Transverse colon (tissue), 4 donors: ENCODE results near the gene IKZF2. TPM values are rescaled to one million over a fixed set of nuclear protein-coding genes. Genes with fewer than 3 reads are reported as not detected.

Experiments
- DNase-seq: peaks from one replicate; pipeline ENCODE4 v3.0.0-alpha.2; 2019
- H3K27ac ChIP-seq, 4 donors: fragments of 200-600 bp; sonication (generic); 2 replicates each; pipeline ENCODE4 v1.5.1; 2016 to 2018; ENCODE audit warnings: inconsistent platforms in 4 of 4
- H3K27me3 ChIP-seq: fragments of 200-600 bp; sonication (generic); 2 replicates; pipeline ENCODE4 v1.5.1; 2017; ENCODE audit warnings: inconsistent platforms
- H3K36me3 ChIP-seq, 4 donors: fragments of 200-600 bp; sonication (generic); 2 replicates each; pipeline ENCODE4 v1.5.1; 2017 to 2019; ENCODE audit warnings: inconsistent platforms in 4 of 4
- H3K4me1 ChIP-seq, 4 donors: fragments of 200-600 bp; sonication (generic); 2 replicates each; pipeline ENCODE4 v1.5.1; 2017 to 2020; ENCODE audit warnings: inconsistent platforms in 4 of 4
- H3K4me3 ChIP-seq, 4 donors: fragments of 200-600 bp; sonication (generic); 1 replicate in 1 of 4; 2 replicates in 3 of 4; pipeline versions ENCODE4 v1.5.1 to v1.6.1; 2017 to 2019; ENCODE audit warnings: inconsistent platforms in 4 of 4
- H3K9me3 ChIP-seq, 2 donors: fragments of 200-600 bp; sonication (generic); 2 replicates each; pipeline ENCODE4 v1.5.1; 2017 to 2019; ENCODE audit warnings: inconsistent platforms in 2 of 2
- EP300 ChIP-seq: sonication (generic); formaldehyde crosslinking; IDR thresholded peaks from one replicate; pipeline ENCODE4 v1.6.1; 2017; ENCODE audit warnings: antibody characterized with exemption, low read depth
- POLR2A ChIP-seq: fragments of 450-650 bp; IDR thresholded peaks from one replicate; pipeline ENCODE4 v1.6.1; 2016; ENCODE audit warnings: antibody characterized with exemption, mild to moderate bottlenecking, moderate library complexity
- POLR2AphosphoS5 ChIP-seq, 3 donors: sonication (generic); formaldehyde crosslinking; IDR thresholded peaks; one replicate each; pipeline ENCODE4 v1.6.1; 2016; ENCODE audit warnings: antibody characterized with exemption in 3 of 3
- WGBS, 2 donors: methylation state at CpG; one replicate each; pipeline ENCODE4 v1.1.5; 2018; ENCODE audit warnings: low coverage in 1 of 2; 5-methylcytosine and 5-hydroxymethylcytosine counted together
- in situ Hi-C, 4 donors: fragments of 200-750 bp; cut with MboI; loops; one replicate each; pipeline versions ENCODE4 v1.15.0 to v1.15.1; 2017; ENCODE audit warnings: low sequenced_read_pairs in 3 of 4, low pct_ligation_motif_present in 1 of 4, low pct_unique_long_range_greater_than_20kb in 1 of 4
- intact Hi-C: fragments of 100-400 bp; cut with DNase I; formaldehyde crosslinking; loops from one replicate; pipeline ENCODE4 v1.15.1; 2023; ENCODE audit warnings: low total_unique reads
- total RNA-seq, 4 donors: library from RNA; depleted of rRNA; stranded (reverse); fragments of >200 nt; gene quantifications; one replicate each; pipeline ENCODE4 v1.1.0, GENCODE V29; 2016
- TF ChIP-seq, protein P1 (sequence below), 5 experiments: fragments of 200-600 bp in 3 of 5; fragments of 450-650 bp in 2 of 5; sonication (generic) in 3 of 5; IDR thresholded peaks; 1 replicate in 2 of 5; 2 replicates in 3 of 5; pipeline ENCODE4 v1.5.1; 2016 to 2017; ENCODE audit warnings: antibody characterized with exemption in 5 of 5, inconsistent platforms in 3 of 5, mild to moderate bottlenecking in 2 of 5, moderate library complexity in 1 of 5

IKZF2 gene
- total RNA-seq, 4 donors from 2014 or later: 1.8 to 15.6 (median 12.3) TPM

DNA sequence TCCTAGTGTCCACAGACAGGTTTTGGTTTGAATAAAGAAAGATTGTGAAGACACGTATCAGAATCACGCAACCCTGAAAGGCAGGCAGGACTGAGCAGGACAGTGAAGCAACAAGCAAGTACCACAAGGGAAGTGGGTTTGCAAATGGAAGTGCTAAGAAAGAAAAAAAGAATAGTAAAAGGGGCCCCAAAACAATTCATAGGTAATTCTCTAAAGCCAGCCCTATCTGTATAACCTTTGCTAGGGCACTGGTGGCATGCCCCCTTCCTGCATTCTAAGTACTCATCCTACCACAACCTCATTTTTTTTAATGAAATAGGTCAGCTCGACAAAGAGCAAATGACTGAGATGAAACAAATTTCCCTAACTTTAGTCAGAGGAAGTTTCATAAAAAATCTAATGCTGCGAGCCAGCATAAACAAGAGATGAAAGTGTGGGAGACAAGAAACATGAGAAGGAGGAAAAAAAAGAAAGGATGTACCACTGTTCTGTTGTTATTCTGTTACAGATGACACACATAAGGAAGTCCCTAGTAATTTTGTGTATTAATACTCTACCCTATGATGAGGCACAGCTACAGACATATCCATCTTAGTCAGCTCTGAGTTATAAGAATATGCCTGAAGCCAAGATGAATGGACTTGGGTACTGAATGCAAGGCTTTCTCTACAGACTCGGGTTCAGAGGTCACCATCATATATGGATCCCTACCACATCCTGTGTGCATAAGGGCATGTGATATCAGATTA, 32.2 kb downstream of the IKZF2 start:
- TF ChIP-seq POLR2AphosphoS5 (IDR thresholded peaks at IDR 0.05): no peak
- WGBS, 2 donors: 72 to 84% methylated on average over 5 of the region's 5 CpGs
- Histone ChIP-seq H3K4me3 (no peak overlapping the region), H3K36me3 (no peaks in the 10 kb centered on the region), H3K9me3 (no peaks in the 10 kb centered on the region), H3K27me3 (no peaks in the 10 kb centered on the region), H3K27ac (no peak overlapping the region), H3K4me1 (peaks cover 0 to 22% (median 8%) of the 10 kb centered on the region in 4 donors)
- no peak for DNase-seq
- intact Hi-C loops: no loop called here
- in situ Hi-C loops: no loop called here

DNA sequence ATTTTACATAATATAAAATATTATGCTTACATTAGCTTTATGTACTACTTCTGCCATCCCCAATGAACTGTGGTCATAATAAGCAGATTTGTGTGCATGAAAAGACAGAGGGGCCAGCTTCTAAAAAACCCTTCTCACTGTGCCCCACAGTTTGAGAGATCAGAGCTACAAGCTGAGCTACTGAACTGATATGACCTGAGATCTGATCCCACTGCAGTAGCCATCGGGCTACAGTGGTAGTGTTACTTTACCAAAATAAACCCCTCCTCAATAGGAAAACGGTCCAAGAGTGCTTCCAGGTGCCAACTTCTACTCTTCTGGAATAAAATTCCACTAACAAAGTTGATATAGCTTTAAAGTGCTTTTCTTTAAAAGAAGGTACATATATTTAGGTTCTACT, 43.1 kb downstream of the IKZF2 start:
- DNase-seq: no peak
- no peaks in the 10 kb centered on the region for H3K9me3 ChIP-seq
- no peak overlapping the region for H3K27ac ChIP-seq
- H3K27me3 ChIP-seq: no peaks in the 10 kb centered on the region
- in situ Hi-C loops (no loop called here), intact Hi-C loops (no loop called here)
- TF ChIP-seq POLR2A: no peak
- TF ChIP-seq EP300: no peak
- TF ChIP-seq, protein P1, sequence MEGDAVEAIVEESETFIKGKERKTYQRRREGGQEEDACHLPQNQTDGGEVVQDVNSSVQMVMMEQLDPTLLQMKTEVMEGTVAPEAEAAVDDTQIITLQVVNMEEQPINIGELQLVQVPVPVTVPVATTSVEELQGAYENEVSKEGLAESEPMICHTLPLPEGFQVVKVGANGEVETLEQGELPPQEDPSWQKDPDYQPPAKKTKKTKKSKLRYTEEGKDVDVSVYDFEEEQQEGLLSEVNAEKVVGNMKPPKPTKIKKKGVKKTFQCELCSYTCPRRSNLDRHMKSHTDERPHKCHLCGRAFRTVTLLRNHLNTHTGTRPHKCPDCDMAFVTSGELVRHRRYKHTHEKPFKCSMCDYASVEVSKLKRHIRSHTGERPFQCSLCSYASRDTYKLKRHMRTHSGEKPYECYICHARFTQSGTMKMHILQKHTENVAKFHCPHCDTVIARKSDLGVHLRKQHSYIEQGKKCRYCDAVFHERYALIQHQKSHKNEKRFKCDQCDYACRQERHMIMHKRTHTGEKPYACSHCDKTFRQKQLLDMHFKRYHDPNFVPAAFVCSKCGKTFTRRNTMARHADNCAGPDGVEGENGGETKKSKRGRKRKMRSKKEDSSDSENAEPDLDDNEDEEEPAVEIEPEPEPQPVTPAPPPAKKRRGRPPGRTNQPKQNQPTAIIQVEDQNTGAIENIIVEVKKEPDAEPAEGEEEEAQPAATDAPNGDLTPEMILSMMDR (IDR thresholded peaks at IDR 0.05): no peak
- no peak for TF ChIP-seq POLR2AphosphoS5 (IDR thresholded peaks at IDR 0.05)
- WGBS, 2 donors: 83 to 100% methylated on average over 2 of the region's 2 CpGs
- no peaks in the 10 kb centered on the region for H3K36me3 ChIP-seq
- H3K4me1 ChIP-seq: peaks cover 0 to 13% (median 6%) of the 10 kb centered on the region in 4 donors
- H3K4me3 ChIP-seq: no peak overlapping the region

DNA sequence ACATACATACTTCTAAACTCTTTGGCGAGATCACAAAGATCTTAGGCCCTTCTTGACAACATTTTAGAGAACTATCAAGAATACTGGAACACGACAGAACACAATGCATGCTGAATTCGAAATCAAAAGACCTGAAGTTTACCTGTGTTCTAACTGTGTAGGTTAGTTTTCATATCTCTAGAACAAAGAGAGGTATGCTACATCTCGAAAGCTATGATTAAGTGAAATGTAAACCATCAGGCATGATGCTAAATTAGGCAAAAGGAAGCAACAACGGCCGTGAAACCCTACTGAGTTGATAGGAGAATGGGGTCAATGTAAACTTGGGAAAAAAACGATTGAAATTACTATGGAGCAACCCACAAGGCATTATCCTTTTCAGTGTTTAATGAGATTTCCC, 43.7 kb downstream of the IKZF2 start:
- H3K27ac ChIP-seq: no peak overlapping the region
- intact Hi-C loops: no loop called here
- H3K4me1 ChIP-seq: peaks cover 0 to 13% (median 6%) of the 10 kb centered on the region in 4 donors
- 83 to 84% methylated on average over 7 of the region's 7 CpGs for whole genome bisulfite sequencing, 2 donors
- in situ Hi-C loops: no loop called here
- TF ChIP-seq POLR2AphosphoS5 (IDR thresholded peaks at IDR 0.05): no peak
- TF ChIP-seq EP300: no peak
- TF ChIP-seq, protein P1 (IDR thresholded peaks at IDR 0.05): no peak
- TF ChIP-seq POLR2A: no peak
- H3K9me3 ChIP-seq: no peaks in the 10 kb centered on the region
- no peaks in the 10 kb centered on the region for H3K27me3 ChIP-seq
- H3K4me3 ChIP-seq: no peak overlapping the region
- H3K36me3 ChIP-seq: no peaks in the 10 kb centered on the region
- no peak for DNase-seq

DNA sequence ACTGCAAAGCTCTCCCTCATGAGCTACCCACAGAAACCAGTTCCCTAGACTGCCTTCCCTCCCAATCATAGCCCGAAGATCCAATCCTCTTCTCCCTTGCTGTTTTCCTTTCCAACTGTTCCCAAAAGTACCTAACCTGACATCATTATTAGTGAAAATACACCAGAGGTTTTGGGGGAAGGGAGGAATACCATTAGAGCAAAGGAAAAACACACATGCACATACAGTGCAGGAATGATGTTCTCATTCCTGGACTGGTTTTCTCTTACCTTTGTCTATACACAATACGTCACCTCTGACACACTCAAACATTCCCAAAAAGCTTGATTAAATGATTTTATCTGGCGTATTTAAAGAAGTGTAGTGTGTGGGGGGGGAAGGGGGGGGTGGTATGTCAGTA, 46.2 kb downstream of the IKZF2 start:
- H3K4me1 ChIP-seq: peaks cover 0 to 22% (median 6%) of the 10 kb centered on the region in 4 donors
- no peak for TF ChIP-seq EP300
- TF ChIP-seq POLR2AphosphoS5 (IDR thresholded peaks at IDR 0.05): no peak
- TF ChIP-seq, protein P1 (IDR thresholded peaks at IDR 0.05): no peak
- TF ChIP-seq POLR2A: no peak
- intact Hi-C loops: no loop called here
- H3K4me3 ChIP-seq: no peak overlapping the region
- 64 to 67% methylated on average over 3 of the region's 3 CpGs for WGBS, 2 donors
- no peaks in the 10 kb centered on the region for H3K36me3 ChIP-seq
- H3K27ac ChIP-seq: no peak overlapping the region
- no peak for DNase-seq
- no peaks in the 10 kb centered on the region for H3K27me3 ChIP-seq
- H3K9me3 ChIP-seq: no peaks in the 10 kb centered on the region
- in situ Hi-C loops: no loop called here

DNA sequence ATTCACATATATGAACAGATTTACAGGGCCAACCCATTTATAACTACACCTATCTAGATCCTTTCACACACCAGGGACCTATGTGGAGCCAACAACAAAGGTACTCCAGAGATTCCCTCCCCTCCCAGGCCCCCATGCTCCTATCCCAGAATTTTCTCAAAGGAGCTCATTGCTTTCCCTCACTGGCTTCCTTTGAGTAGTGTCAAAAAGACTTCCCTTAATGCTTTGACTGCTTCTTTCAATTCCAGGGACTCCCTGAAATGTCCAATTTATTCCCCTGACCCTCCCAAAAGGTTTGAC, 46.6 kb downstream of the IKZF2 start:
- intact Hi-C loops: no loop called here
- H3K27ac ChIP-seq: peak overlapping the region in 2 of 4 donors; percentile 4 to 8
- no peaks in the 10 kb centered on the region for H3K36me3 ChIP-seq
- DNase-seq: no peak
- peaks cover 0 to 22% (median 6%) of the 10 kb centered on the region in 4 donors for H3K4me1 ChIP-seq
- TF ChIP-seq EP300: no peak
- in situ Hi-C loops: no loop called here
- no peaks in the 10 kb centered on the region for H3K9me3 ChIP-seq
- no peaks in the 10 kb centered on the region for H3K27me3 ChIP-seq
- H3K4me3 ChIP-seq: no peak overlapping the region
